GM12801 (cell line): ENCODE results near the gene ADAMTS17.

ENCODE experiments used
- TF ChIP-seq, protein P1 (sequence below): IDR thresholded peaks from one replicate; pipeline ENCODE4 v1.5.1; 2011; ENCODE audit warnings: control low read depth; ENCODE audit not compliant: insufficient read length; ENCODE audit errors: extremely low read depth

The ADAMTS17 gene

GRCh38 chr15:99981839-99982658 is 359.7 kb downstream of the ADAMTS17 start:
- TF ChIP-seq, protein P1, sequence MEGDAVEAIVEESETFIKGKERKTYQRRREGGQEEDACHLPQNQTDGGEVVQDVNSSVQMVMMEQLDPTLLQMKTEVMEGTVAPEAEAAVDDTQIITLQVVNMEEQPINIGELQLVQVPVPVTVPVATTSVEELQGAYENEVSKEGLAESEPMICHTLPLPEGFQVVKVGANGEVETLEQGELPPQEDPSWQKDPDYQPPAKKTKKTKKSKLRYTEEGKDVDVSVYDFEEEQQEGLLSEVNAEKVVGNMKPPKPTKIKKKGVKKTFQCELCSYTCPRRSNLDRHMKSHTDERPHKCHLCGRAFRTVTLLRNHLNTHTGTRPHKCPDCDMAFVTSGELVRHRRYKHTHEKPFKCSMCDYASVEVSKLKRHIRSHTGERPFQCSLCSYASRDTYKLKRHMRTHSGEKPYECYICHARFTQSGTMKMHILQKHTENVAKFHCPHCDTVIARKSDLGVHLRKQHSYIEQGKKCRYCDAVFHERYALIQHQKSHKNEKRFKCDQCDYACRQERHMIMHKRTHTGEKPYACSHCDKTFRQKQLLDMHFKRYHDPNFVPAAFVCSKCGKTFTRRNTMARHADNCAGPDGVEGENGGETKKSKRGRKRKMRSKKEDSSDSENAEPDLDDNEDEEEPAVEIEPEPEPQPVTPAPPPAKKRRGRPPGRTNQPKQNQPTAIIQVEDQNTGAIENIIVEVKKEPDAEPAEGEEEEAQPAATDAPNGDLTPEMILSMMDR = no peak

GRCh38 chr15:99981191-99981647 is 360.6 kb downstream of the ADAMTS17 start:
- TF ChIP-seq, protein P1 = no peak

DNA sequence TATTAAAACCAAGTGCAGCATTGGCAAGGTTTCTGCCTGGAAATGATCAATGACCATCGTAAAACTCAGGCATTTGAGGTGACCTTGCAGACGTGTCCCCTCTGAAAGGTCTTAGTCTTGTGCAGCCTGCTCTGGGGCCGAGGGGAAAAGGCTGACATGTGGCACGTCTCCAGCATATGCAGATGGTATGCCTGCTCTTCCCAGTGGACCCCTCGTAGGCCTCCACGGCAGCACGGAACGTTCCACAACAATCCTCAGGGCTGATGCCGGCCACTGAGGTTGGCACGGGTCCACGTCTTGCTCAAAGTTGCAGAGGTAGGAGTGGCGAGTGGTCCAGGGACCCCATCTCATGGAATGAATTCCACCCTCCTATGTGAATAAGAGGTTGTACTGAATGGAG is 361.0 kb downstream of the ADAMTS17 start:
- TF ChIP-seq, protein P1 = no peak

- TF ChIP-seq, protein P1 = no peak
Observed at GRCh38 chr15:99979371-99979770, 362.4 kb downstream of the ADAMTS17 start.

DNA sequence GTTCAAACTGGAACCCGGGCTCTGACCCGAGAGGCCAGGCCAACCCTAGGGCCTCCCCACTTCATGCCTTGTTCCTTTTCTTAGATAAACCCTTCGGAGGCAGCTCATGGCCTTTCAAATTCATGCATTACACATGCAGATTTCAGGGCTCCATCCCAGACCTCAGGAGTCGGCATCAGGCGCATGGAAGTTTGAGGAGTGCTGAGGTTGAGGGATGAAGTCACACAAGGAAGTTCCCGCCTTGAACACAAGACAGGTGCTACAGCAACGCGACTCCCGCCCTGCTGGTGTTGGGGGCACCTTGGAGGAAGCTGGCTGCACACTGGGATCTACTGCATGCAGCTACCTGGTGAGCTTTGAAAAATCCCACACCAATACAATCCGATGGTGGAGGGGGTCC is 363.3 kb downstream of the ADAMTS17 start:
- TF ChIP-seq, protein P1 = no peak

- TF ChIP-seq, protein P1 = no peak
Observed at GRCh38 chr15:99977929-99978328, 363.8 kb downstream of the ADAMTS17 start.

DNA sequence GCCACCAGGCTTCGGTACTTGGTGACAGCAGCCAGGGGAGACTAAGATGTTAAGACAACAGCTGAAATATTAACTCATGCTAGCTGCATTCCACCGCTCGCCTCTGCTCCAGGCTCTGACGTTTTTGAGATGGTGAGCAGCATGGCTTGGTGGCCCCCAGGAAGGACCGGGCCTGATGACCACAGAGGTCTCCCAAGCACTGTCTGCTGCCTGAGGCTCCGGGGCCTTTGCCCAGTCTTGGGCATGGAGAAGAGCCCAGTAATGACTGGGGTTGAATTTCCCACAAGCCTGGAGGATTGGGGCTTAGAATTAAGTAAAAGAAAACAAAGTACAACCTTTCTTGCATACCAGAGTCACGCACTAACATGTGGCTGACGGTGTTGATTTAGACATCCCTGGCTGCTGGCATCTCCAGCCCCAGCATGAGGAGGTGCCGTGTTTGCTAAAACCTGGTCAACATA is 364.9 kb downstream of the ADAMTS17 start:
- TF ChIP-seq, protein P1 = no peak
